ENCODE measurements around the gene CDX1.

CDX1 gene

DNA sequence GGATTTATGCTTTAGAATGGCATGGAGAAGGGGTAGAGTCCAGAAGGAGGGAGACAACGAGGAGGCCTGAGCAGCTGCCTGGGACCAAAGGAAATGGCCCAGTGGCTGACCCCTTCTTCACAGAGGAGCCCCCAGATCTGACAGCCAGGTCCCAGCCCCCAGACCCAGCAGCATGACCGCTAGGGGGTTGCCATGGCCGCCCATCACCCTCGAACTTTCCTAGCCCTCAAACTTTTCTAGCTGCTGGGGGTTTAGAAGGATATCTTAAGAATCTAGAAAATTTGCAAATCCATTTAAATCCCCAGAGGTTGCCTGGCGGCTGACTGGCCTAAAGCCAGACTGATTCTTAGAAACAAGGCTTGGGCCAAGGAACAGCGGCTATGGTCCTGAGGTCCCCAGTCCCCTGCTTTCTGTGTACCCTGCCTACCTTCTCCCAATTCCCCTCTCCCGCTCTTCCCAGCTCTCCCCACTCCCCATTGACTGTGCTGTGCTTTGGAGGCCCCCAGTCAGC lies 11.9 kb upstream of the CDX1 start:
- TF ChIP-seq L3MBTL2 (conservative IDR thresholded peaks at IDR 0.05) (no peak), LEF1 (IDR thresholded peaks at IDR 0.05; ENCODE audit: borderline replicate concordance) (no peak), SP1 (IDR thresholded peaks at IDR 0.05) (no peak), NFRKB (IDR thresholded peaks at IDR 0.05) (no peak), FOXM1 (IDR thresholded peaks at IDR 0.05; ENCODE audit: borderline replicate concordance) (no peak), HDGF (IDR thresholded peaks at IDR 0.05; ENCODE audit: borderline replicate concordance) (no peak), SUZ12 (IDR thresholded peaks at IDR 0.05) (no peak), CTBP1 (IDR thresholded peaks at IDR 0.05; ENCODE audit: borderline replicate concordance) (no peak), BHLHE40 (IDR thresholded peaks at IDR 0.05; ENCODE audit: borderline replicate concordance) (no peak), FOXA1 (IDR thresholded peaks at IDR 0.05) (no peak), FOXK2 (IDR thresholded peaks at IDR 0.05) (no peak), TARDBP (IDR thresholded peaks at IDR 0.05) (no peak), ELF4 (IDR thresholded peaks at IDR 0.05) (no peak), ZNF384 (IDR thresholded peaks at IDR 0.05) (no peak), ARNT (IDR thresholded peaks at IDR 0.05) (no peak)
- TF ChIP-seq, protein P1, sequence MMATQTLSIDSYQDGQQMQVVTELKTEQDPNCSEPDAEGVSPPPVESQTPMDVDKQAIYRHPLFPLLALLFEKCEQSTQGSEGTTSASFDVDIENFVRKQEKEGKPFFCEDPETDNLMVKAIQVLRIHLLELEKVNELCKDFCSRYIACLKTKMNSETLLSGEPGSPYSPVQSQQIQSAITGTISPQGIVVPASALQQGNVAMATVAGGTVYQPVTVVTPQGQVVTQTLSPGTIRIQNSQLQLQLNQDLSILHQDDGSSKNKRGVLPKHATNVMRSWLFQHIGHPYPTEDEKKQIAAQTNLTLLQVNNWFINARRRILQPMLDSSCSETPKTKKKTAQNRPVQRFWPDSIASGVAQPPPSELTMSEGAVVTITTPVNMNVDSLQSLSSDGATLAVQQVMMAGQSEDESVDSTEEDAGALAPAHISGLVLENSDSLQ (IDR thresholded peaks at IDR 0.05), result no peak
- POLR2A ChIA-PET, result no interaction called here
- DNase-seq (ENCODE audit: extremely low spot score), result no peak
- CTCF ChIA-PET, result no interaction called here

DNA sequence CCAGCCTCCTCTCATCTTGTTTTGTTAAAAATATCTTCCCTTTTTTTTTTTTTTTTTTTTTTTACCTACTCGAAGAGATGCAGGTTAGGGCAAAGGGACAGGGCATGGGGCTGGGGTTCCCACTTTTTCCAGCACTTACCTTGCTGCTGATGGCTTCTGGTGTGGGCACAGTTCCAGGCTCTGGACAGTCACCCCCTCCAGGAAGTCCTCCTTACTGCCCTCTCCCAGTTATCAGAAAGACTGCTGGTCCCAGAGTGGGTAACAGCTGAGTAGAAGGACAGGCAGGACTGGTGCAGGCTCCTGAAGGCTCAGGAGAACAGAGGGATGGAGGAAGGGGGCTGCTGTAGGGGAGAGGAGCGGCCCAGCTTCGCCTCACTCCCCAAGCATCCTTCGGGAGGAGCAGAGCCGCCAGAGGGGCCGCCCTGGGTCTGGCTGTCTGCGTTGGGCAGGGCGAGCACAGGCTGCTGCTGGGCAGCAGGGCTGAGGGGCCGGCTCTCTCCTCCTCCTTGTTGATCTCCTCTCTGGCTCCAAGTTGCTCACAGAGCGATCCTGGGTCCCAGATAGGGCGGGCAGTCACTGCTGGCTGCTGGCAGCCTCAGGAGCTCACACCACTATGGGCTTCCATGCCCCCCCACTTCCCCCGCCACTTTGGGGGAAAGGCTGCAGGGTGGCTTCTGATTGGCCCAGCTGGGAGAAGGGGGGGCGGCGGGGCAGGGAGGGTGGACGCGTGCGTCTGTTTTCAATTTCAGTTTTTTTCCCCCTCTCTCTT lies 11.1 kb upstream of the CDX1 start, which contains the start of gene PDGFRB:
PDGFRB (minus strand) TSS at position 588 of the 769 bp plus-strand sequence. CDS start 18,798 bp downstream, outside the sequence.
- POLR2A ChIA-PET, result no interaction called here
- no peak for TF ChIP-seq SP1 (IDR thresholded peaks at IDR 0.05)
- TF ChIP-seq CTBP1 (IDR thresholded peaks at IDR 0.05; ENCODE audit: borderline replicate concordance), result no peak
- no peak for TF ChIP-seq FOXA1 (IDR thresholded peaks at IDR 0.05)
- no peak for TF ChIP-seq BHLHE40 (IDR thresholded peaks at IDR 0.05; ENCODE audit: borderline replicate concordance)
- TF ChIP-seq ZNF384 (IDR thresholded peaks at IDR 0.05), result no peak
- no peak for TF ChIP-seq L3MBTL2 (conservative IDR thresholded peaks at IDR 0.05)
- no peak for TF ChIP-seq LEF1 (IDR thresholded peaks at IDR 0.05; ENCODE audit: borderline replicate concordance)
- TF ChIP-seq NFRKB (IDR thresholded peaks at IDR 0.05), result no peak
- TF ChIP-seq ARNT (IDR thresholded peaks at IDR 0.05), result no peak
- no peak for TF ChIP-seq ELF4 (IDR thresholded peaks at IDR 0.05)
- TF ChIP-seq TARDBP (IDR thresholded peaks at IDR 0.05), result no peak
- TF ChIP-seq FOXK2 (IDR thresholded peaks at IDR 0.05), result no peak
- TF ChIP-seq, protein P1 (IDR thresholded peaks at IDR 0.05), result no peak
- TF ChIP-seq HDGF (IDR thresholded peaks at IDR 0.05; ENCODE audit: borderline replicate concordance), result no peak
- TF ChIP-seq SUZ12 (IDR thresholded peaks at IDR 0.05), result no peak
- TF ChIP-seq FOXM1 (IDR thresholded peaks at IDR 0.05; ENCODE audit: borderline replicate concordance), result no peak
- CTCF ChIA-PET, result no interaction called here
- DNase-seq (ENCODE audit: extremely low spot score), result no peak

DNA sequence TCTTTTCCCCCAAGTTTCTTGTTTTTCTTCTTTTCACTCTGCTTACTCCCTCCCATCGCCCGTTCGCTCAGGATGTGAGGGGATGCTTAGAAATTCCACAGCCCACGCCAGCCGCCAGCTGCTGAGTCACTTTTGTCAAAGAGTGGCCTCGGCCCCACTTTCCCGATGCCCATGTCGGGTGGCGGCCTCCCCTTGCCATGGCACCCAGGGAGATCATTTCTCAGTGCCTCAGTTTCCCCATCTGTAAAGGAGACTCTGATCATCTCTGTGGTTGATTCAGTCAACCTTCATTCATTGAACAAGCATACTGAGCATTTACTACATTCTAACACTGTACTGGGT lies 10.6 kb upstream of the CDX1 start:
- no peak for TF ChIP-seq LEF1 (IDR thresholded peaks at IDR 0.05; ENCODE audit: borderline replicate concordance)
- POLR2A ChIA-PET, result no interaction called here
- CTCF ChIA-PET, result no interaction called here
- DNase-seq (ENCODE audit: extremely low spot score), result no peak

DNA sequence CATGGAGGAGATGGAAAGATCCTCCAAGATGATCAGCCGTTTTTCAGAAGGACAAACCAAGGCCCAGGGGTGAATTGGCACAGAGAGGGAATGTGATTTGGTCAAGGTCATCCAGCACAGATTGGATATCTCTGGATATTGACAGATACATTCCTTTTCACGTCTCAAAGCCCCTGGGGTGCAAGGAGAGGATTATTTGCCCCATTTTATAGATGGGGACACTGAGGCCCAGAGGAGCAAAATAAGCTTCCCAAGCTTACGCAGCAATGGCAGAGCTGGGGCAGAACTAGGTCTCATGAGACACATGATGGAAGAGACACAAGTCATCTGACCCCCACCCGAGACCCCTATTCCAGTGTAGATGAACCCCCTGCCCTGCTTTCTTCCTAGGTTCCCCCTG lies 10.0 kb upstream of the CDX1 start:
- POLR2A ChIA-PET, result no interaction called here

DNA sequence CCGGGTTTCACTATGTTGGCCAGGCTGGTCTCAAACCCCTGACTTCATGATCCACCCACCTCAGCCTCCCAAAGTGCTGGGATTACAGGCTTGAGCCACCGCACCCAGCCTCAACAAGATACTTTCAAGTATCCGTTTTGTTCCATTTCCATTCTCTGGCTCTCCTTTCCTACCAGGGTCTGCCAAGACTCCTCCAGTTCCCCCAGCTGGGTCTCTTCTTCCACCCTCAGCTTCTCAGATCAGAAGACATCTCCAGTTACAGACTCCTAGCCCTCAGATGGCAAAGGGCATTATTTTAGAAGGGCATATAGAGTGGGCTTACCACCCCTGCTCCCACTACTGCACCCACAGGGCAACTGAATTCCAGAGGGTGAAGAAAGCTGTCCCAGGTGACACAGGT lies 9.4 kb upstream of the CDX1 start:
- no peak for TF ChIP-seq HDGF (IDR thresholded peaks at IDR 0.05; ENCODE audit: borderline replicate concordance)
- TF ChIP-seq L3MBTL2 (conservative IDR thresholded peaks at IDR 0.05), result no peak
- no peak for TF ChIP-seq BHLHE40 (IDR thresholded peaks at IDR 0.05; ENCODE audit: borderline replicate concordance)
- TF ChIP-seq SP1 (IDR thresholded peaks at IDR 0.05), result no peak
- TF ChIP-seq SUZ12 (IDR thresholded peaks at IDR 0.05), result no peak
- no peak for TF ChIP-seq ELF4 (IDR thresholded peaks at IDR 0.05)
- no peak for TF ChIP-seq ZNF384 (IDR thresholded peaks at IDR 0.05)
- no peak for TF ChIP-seq NFRKB (IDR thresholded peaks at IDR 0.05)
- TF ChIP-seq CTBP1 (IDR thresholded peaks at IDR 0.05; ENCODE audit: borderline replicate concordance), result no peak
- TF ChIP-seq FOXM1 (IDR thresholded peaks at IDR 0.05; ENCODE audit: borderline replicate concordance), result no peak
- no peak for TF ChIP-seq FOXA1 (IDR thresholded peaks at IDR 0.05)
- no peak for TF ChIP-seq LEF1 (IDR thresholded peaks at IDR 0.05; ENCODE audit: borderline replicate concordance)
- no peak for TF ChIP-seq ARNT (IDR thresholded peaks at IDR 0.05)
- TF ChIP-seq TARDBP (IDR thresholded peaks at IDR 0.05), result no peak
- no peak for TF ChIP-seq FOXK2 (IDR thresholded peaks at IDR 0.05)
- CTCF ChIA-PET, result interaction anchor here (0.7 to 1.3 kb wide), 2 partner anchors 20 to 61 kb away, joined by 3 to 4 read pairs; no protein-coding TSS in a partner anchor
- POLR2A ChIA-PET, result no interaction called here
- no peak for DNase-seq (ENCODE audit: extremely low spot score)

More for the DNA sequence above, 10.0 kb upstream of the CDX1 start:
- CTCF ChIA-PET, result interaction anchor here (1.3 kb wide), 1 partner anchor 61 kb away, joined by 4 read pairs; no protein-coding TSS in a partner anchor
- DNase-seq (ENCODE audit: extremely low spot score), result no peak
- no peak for TF ChIP-seq HDGF (IDR thresholded peaks at IDR 0.05; ENCODE audit: borderline replicate concordance)
- no peak for TF ChIP-seq TARDBP (IDR thresholded peaks at IDR 0.05)
- no peak for TF ChIP-seq FOXA1 (IDR thresholded peaks at IDR 0.05)
- TF ChIP-seq LEF1 (IDR thresholded peaks at IDR 0.05; ENCODE audit: borderline replicate concordance), result no peak
- TF ChIP-seq, protein P1 (IDR thresholded peaks at IDR 0.05), result no peak
- TF ChIP-seq NFRKB (IDR thresholded peaks at IDR 0.05), result no peak
- TF ChIP-seq ELF4 (IDR thresholded peaks at IDR 0.05), result no peak
- no peak for TF ChIP-seq CTBP1 (IDR thresholded peaks at IDR 0.05; ENCODE audit: borderline replicate concordance)
